GM23338 (cell line): Measurements from ENCODE around the gene USP24.

Experiments
- CREB1 ChIP-seq: fragments of 250-450 bp; sonication (Bioruptor Pico); IDR thresholded peaks from 2 replicates; pipeline ENCODE4 v1.5.0; 2020; ENCODE audit warnings: low read depth, mild to moderate bottlenecking, moderate library complexity
- CTCF ChIP-seq, 2 experiments: fragments of 200-600 bp in 1 of 2; sonication (generic) in 1 of 2; conservative IDR thresholded peaks; 2 replicates each; pipeline versions ENCODE4 v1.5.1 to v1.6.1; 2016 to 2017; ENCODE audit warnings: antibody characterized with exemption in 2 of 2, low read depth in 2 of 2, mild to moderate bottlenecking in 2 of 2, moderate library complexity in 1 of 2
- EZH2 ChIP-seq: fragments of 200-600 bp; sonication (generic); IDR thresholded peaks from one replicate; pipeline ENCODE4 v1.8.0; 2017; ENCODE audit warnings: antibody characterized with exemption, mild to moderate bottlenecking, low read depth; ENCODE audit not compliant: unreplicated experiment
- EZH2phosphoT487 ChIP-seq: fragments of 200-600 bp; sonication (generic); IDR thresholded peaks from one replicate; pipeline ENCODE4 v1.8.1; 2018; ENCODE audit warnings: antibody characterized with exemption; ENCODE audit not compliant: unreplicated experiment
- REST ChIP-seq: IDR thresholded peaks from one replicate; pipeline ENCODE4 v1.6.1; 2018; ENCODE audit warnings: antibody characterized with exemption; ENCODE audit not compliant: unreplicated experiment

GRCh38 chr1:55192093-55192492 is 23.1 kb downstream of the USP24 start:
- TF ChIP-seq CREB1 (CRISPR knock-in tag) (no peak), CTCF (conservative IDR thresholded peaks at IDR 0.05; ENCODE audit: low read depth in 2 of 2) (no peak), EZH2 (no peak), REST (no peak), EZH2phosphoT487 (no peak)
